MM.1S (cell line): Measurements from ENCODE around the gene ITGB5.

ENCODE experiments used
- EZH2 ChIP-seq: fragments of 300-600 bp; sonication (generic); optimal IDR thresholded peaks from 2 replicates; pipeline ENCODE3; 2017; ENCODE audit warnings: low read depth, mild to moderate bottlenecking, antibody characterized with exemption, low read length, mixed read lengths
- TF ChIP-seq, protein P1 (sequence below): fragments of 300-600 bp; sonication (generic); IDR thresholded peaks from 2 replicates; pipeline ENCODE4 v1.5.1; 2016; ENCODE audit warnings: antibody characterized with exemption, low read length, mixed read lengths

DNA sequence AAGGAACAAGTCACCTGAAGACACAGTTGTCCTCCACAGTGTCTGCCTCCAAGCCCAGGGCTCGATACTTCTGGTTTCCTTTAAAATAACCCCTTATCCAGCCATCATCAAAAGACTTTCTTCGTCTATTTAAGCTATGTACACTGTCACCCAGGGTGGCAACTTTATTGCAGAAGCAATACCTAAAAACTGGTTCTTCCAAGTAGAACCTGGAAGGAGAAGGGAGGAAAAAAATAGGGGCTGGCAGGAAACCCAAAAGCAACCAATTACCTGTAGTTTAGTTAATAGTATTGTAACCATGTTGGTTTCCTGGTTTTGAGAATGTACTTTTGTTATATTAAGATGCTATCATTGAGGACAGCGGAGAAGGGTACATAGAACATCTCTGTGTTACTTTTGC lies 33.7 kb downstream of the ITGB5 start:
- TF ChIP-seq, protein P1, sequence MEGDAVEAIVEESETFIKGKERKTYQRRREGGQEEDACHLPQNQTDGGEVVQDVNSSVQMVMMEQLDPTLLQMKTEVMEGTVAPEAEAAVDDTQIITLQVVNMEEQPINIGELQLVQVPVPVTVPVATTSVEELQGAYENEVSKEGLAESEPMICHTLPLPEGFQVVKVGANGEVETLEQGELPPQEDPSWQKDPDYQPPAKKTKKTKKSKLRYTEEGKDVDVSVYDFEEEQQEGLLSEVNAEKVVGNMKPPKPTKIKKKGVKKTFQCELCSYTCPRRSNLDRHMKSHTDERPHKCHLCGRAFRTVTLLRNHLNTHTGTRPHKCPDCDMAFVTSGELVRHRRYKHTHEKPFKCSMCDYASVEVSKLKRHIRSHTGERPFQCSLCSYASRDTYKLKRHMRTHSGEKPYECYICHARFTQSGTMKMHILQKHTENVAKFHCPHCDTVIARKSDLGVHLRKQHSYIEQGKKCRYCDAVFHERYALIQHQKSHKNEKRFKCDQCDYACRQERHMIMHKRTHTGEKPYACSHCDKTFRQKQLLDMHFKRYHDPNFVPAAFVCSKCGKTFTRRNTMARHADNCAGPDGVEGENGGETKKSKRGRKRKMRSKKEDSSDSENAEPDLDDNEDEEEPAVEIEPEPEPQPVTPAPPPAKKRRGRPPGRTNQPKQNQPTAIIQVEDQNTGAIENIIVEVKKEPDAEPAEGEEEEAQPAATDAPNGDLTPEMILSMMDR = no peak
- TF ChIP-seq EZH2 = no peak
